ENCODE results near the gene PRKN. TPM values are rescaled to one million over a fixed set of nuclear protein-coding genes. Genes with fewer than 3 reads are reported as not detected.
"Not testable (repeated sequence)": the region's sequence is repeated elsewhere in the genome, so short reads cannot be mapped to it uniquely, and the experiment has no call there.

Gene PRKN
- total and polyA plus RNA-seq, 8 donors = 0.82 to 7.2 (median 2.9) TPM

GRCh38 chr6:161826512-161826911 is 901.1 kb downstream of the PRKN start:
- Histone ChIP-seq H3K36me3 (no peaks in the 10 kb centered on the region), H3K4me1 (no peaks in the 10 kb centered on the region), H3K4me3 (no peak overlapping the region), H3K27me3 (no peaks in the 10 kb centered on the region), H3K9me3 (no peaks in the 10 kb centered on the region), H3K27ac (no peak overlapping the region)
- DNase-seq (no peak), FAIRE-seq (no peak), ATAC-seq (no peak)
- WGBS, 2 donors = 79 to 82% methylated on average over 6 of the region's 6 CpGs
- intact Hi-C loops (cut with DNase I) = no loop called here
- TF ChIP-seq, protein P1, sequence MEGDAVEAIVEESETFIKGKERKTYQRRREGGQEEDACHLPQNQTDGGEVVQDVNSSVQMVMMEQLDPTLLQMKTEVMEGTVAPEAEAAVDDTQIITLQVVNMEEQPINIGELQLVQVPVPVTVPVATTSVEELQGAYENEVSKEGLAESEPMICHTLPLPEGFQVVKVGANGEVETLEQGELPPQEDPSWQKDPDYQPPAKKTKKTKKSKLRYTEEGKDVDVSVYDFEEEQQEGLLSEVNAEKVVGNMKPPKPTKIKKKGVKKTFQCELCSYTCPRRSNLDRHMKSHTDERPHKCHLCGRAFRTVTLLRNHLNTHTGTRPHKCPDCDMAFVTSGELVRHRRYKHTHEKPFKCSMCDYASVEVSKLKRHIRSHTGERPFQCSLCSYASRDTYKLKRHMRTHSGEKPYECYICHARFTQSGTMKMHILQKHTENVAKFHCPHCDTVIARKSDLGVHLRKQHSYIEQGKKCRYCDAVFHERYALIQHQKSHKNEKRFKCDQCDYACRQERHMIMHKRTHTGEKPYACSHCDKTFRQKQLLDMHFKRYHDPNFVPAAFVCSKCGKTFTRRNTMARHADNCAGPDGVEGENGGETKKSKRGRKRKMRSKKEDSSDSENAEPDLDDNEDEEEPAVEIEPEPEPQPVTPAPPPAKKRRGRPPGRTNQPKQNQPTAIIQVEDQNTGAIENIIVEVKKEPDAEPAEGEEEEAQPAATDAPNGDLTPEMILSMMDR (IDR thresholded peaks at IDR 0.05) = no peak

DNA sequence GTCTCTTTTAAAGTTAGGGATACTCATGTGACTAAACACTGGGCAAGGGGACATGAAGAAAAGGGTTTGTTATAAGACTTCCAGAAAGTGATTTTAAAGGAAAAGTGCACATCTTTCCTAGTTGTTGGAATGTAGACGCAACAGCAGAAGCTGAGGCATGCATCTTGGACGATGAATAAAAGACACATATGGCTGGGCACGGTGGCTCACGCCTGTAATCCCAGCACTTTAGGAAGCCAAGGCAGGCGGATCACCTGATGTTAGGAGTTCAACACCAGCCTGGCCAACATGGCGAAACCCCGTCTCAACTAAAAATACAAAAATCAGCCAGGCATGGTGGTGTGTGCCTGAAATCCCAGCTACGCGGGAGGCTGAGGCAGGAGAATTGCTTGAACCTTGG is 905.4 kb downstream of the PRKN start:
- H3K36me3 ChIP-seq; ATAC-seq; DNase-seq; H3K4me1 ChIP-seq; intact Hi-C loops (cut with DNase I); H3K27me3 ChIP-seq; H3K4me3 ChIP-seq; H3K9me3 ChIP-seq; FAIRE-seq; H3K27ac ChIP-seq: not testable (repeated sequence)
- 93 to 97% methylated on average over 9 of the region's 9 CpGs for WGBS, 2 donors

GRCh38 chr6:161817881-161818280 is 909.7 kb downstream of the PRKN start:
- Histone ChIP-seq H3K36me3 (no peaks in the 10 kb centered on the region), H3K4me3 (no peak overlapping the region), H3K9me3 (no peaks in the 10 kb centered on the region), H3K27ac (no peak overlapping the region), H3K27me3 (no peaks in the 10 kb centered on the region), H3K4me1 (no peaks in the 10 kb centered on the region)
- FAIRE-seq = no peak
- ATAC-seq = no peak
- DNase-seq = no peak
- intact Hi-C loops (cut with DNase I) = no loop called here
- WGBS, 2 donors = 81% methylated on average over 4 of the region's 4 CpGs
- TF ChIP-seq, protein P1 (IDR thresholded peaks at IDR 0.05) = no peak

- no peak for ATAC-seq
- TF ChIP-seq, protein P1 (IDR thresholded peaks at IDR 0.05) = no peak
- no peaks in the 10 kb centered on the region for H3K36me3 ChIP-seq
- WGBS, 2 donors = 55 to 66% methylated on average over 4 of the region's 4 CpGs
- no peak for FAIRE-seq
- DNase-seq = no peak
- H3K27me3 ChIP-seq = no peaks in the 10 kb centered on the region
- no peaks in the 10 kb centered on the region for H3K9me3 ChIP-seq
- no peak overlapping the region for H3K27ac ChIP-seq
- H3K4me1 ChIP-seq = no peaks in the 10 kb centered on the region
- intact Hi-C loops (cut with DNase I) = no loop called here
- no peak overlapping the region for H3K4me3 ChIP-seq
These were observed 911.6 kb downstream of the PRKN start for GRCh38 chr6:161815965-161816364.

- FAIRE-seq (no peak), ATAC-seq (no peak)
These were observed 914.4 kb downstream of the PRKN start for GRCh38 chr6:161813156-161813555.

More at GRCh38 chr6:161813156-161813555, 914.4 kb downstream of the PRKN start:
- intact Hi-C loops (cut with DNase I) = no loop called here
- H3K27ac ChIP-seq = no peak overlapping the region
- DNase-seq = no peak
- no peak overlapping the region for H3K4me3 ChIP-seq
- H3K9me3 ChIP-seq = no peaks in the 10 kb centered on the region
- no peaks in the 10 kb centered on the region for H3K36me3 ChIP-seq
- no peaks in the 10 kb centered on the region for H3K27me3 ChIP-seq
- TF ChIP-seq, protein P1 (IDR thresholded peaks at IDR 0.05) = no peak
- no peaks in the 10 kb centered on the region for H3K4me1 ChIP-seq
- 95 to 98% methylated on average over 8 of the region's 8 CpGs for WGBS, 2 donors

Data from pancreas (tissue), 10 donors.